Measurements from ENCODE around the gene CHRD. TPM values are rescaled to one million over a fixed set of nuclear protein-coding genes. Genes with fewer than 3 reads are reported as not detected.

CHRD gene
- total RNA-seq, 1 experiment from 2014 or later, result 1.8 TPM

DNA sequence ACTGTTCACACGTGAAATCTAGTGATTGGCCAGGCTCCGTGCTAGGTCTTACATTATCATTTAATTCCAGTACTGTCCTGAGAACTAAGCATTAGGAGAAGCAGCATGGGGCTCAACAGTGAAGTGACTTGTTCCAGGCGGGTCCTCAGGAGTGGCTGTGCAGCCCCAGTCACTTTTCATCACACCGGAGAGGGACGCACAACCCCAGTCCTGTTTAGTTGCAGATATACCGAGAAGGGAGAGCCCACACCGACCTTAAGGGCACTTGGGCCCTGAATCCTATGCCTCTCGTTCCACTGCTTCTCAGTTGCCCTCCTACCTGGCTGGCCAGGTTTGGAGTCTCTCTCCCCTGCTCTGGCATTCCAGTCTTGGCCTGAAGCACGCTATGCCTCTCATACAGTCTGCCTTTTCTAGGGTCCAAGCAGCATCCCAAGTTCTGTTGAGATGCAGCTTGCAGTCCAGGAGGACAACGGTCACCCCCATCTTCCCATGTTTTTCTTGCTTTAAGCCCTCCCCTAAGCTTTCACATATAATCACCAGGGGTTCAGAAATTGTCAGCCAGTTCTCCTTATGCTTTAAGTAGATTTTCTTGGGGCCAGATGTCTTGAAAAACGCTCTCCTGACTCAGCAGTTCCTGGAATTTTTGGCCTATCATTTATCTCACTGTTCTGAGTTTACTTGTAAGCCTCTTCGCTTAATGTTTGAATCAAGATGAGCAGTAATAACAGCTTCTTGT lies 32.4 kb upstream of the CHRD start:
- no peak overlapping the region for H3K18ac ChIP-seq (ENCODE audit: insufficient read length, low read depth, low read length)
- no peaks in the 10 kb centered on the region for H3K27me3 ChIP-seq (ENCODE audit: insufficient read depth, low read length)
- H2BK5ac ChIP-seq (ENCODE audit: insufficient read length, low read length), result no peak overlapping the region
- peaks cover 15 to 21% of the 10 kb centered on the region in 2 experiments for H3K4me1 Mint-ChIP-seq
- no CpG with 5 or more reads among the region's 12 CpGs for WGBS (ENCODE audit: extremely low coverage, insufficient read length, low lambda C conversion rate)
- H4K91ac ChIP-seq (ENCODE audit: insufficient read length, low read depth, low read length), result no peak overlapping the region
- no peaks in the 10 kb centered on the region for H3K27me3 Mint-ChIP-seq (ENCODE audit: low read depth)
- no peaks in the 10 kb centered on the region for H4K20me1 ChIP-seq (ENCODE audit: control insufficient read depth, insufficient read depth, insufficient read length)
- 0 out of 2 replicates have a peak, but pooled peaks cover 2% of the 10 kb centered on the region for H3K4me1 ChIP-seq (ENCODE audit: insufficient read depth, low read length)
- H2BK120ac ChIP-seq (ENCODE audit: low read depth, low read length, poor library complexity, severe bottlenecking), result no peak overlapping the region
- H2BK12ac ChIP-seq (ENCODE audit: insufficient read length, low read depth, low read length), result no peak overlapping the region
- H2BK15ac ChIP-seq (ENCODE audit: low read depth, low read length), result no peak overlapping the region
- TF ChIP-seq, protein P1, sequence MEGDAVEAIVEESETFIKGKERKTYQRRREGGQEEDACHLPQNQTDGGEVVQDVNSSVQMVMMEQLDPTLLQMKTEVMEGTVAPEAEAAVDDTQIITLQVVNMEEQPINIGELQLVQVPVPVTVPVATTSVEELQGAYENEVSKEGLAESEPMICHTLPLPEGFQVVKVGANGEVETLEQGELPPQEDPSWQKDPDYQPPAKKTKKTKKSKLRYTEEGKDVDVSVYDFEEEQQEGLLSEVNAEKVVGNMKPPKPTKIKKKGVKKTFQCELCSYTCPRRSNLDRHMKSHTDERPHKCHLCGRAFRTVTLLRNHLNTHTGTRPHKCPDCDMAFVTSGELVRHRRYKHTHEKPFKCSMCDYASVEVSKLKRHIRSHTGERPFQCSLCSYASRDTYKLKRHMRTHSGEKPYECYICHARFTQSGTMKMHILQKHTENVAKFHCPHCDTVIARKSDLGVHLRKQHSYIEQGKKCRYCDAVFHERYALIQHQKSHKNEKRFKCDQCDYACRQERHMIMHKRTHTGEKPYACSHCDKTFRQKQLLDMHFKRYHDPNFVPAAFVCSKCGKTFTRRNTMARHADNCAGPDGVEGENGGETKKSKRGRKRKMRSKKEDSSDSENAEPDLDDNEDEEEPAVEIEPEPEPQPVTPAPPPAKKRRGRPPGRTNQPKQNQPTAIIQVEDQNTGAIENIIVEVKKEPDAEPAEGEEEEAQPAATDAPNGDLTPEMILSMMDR (conservative IDR thresholded peaks at IDR 0.05), result no peak
- H4K8ac ChIP-seq (replicated peaks; ENCODE audit: insufficient read length, low read depth, low read length), result no peak overlapping the region
- no peak for DNase-seq
- no peak overlapping the region for H3K23ac ChIP-seq (ENCODE audit: insufficient read length, low read depth, low read length)
- H2AFZ ChIP-seq (ENCODE audit: low read length), result no peak overlapping the region
- H3K9me3 ChIP-seq (ENCODE audit: control insufficient read depth, low read depth, low read length), result no peaks in the 10 kb centered on the region
- H3K4ac ChIP-seq (ENCODE audit: low read depth, low read length), result no peak overlapping the region
- no peak overlapping the region for H3K56ac ChIP-seq (ENCODE audit: insufficient read length, low read depth, low read length)
- H2AK5ac ChIP-seq (ENCODE audit: insufficient read length, low read length), result no peak overlapping the region
- H3K14ac ChIP-seq (ENCODE audit: insufficient read depth, low read length), result no peak overlapping the region
- H3K4me3 Mint-ChIP-seq, result no peak overlapping the region
- H2BK20ac ChIP-seq (ENCODE audit: low read depth, low read length, poor library complexity, severe bottlenecking), result no peak overlapping the region
- H3K27ac Mint-ChIP-seq, result peak overlapping the region; percentile 16 to 85 (median 52); a peak in 3 of 7 replicates
- no peaks in the 10 kb centered on the region for H3K79me2 ChIP-seq (ENCODE audit: insufficient read depth, low read length)
- H3K9ac ChIP-seq (ENCODE audit: extremely low read depth, insufficient read length, low read length), result no peak overlapping the region
- no peaks in the 10 kb centered on the region for H3K23me2 ChIP-seq (ENCODE audit: insufficient read length, low read depth, low read length, poor library complexity, severe bottlenecking)
- no peak overlapping the region for H3K4me2 ChIP-seq (ENCODE audit: insufficient read depth, insufficient read length, low read length)
- no peak overlapping the region for H3T11ph ChIP-seq (ENCODE audit: low read length)
- no peaks in the 10 kb centered on the region for H3K79me1 ChIP-seq (ENCODE audit: insufficient read depth, low read depth, low read length, poor library complexity, severe bottlenecking)
- H3K36me3 Mint-ChIP-seq (ENCODE audit: insufficient read depth in 1 of 3, low read depth in 3 of 3), result peaks cover 15 to 40% (median 34%) of the 10 kb centered on the region in 3 experiments; a peak in 6 of 7 replicates
- H3K9me3 Mint-ChIP-seq, result no peaks in the 10 kb centered on the region
- no peak overlapping the region for H4K5ac ChIP-seq (ENCODE audit: insufficient read length, low read depth, low read length)
- H3K27ac ChIP-seq (ENCODE audit: insufficient read length, low read depth, low read length), result no peak overlapping the region
